NCI-H510A treated with DMSO at 0.1 percent for 48 hours (cell line): Measurements from ENCODE around the gene VOPP1.
"Not testable (repeated sequence)": the region's sequence is repeated elsewhere in the genome, so short reads cannot be mapped to it uniquely, and the experiment has no call there.

Experiments used
- DNase-seq: peaks from one replicate; lab custom pipeline; 2025; lab: John Stamatoyannopoulos, UW

VOPP1 gene

GRCh38 chr7:55510206-55510605, 62.1 kb downstream of the VOPP1 start:
- not testable (repeated sequence) for DNase-seq

- no peak for DNase-seq
Measured at GRCh38 chr7:55509322-55509721, 63.0 kb downstream of the VOPP1 start.

- no peak for DNase-seq
Measured at GRCh38 chr7:55508221-55509011, 63.9 kb downstream of the VOPP1 start.

- DNase-seq: no peak
Measured at GRCh38 chr7:55507743-55508142, 64.6 kb downstream of the VOPP1 start.

- DNase-seq: no peak
Measured at GRCh38 chr7:55504967-55505658, 67.2 kb downstream of the VOPP1 start.

GRCh38 chr7:55504093-55504859, 68.0 kb downstream of the VOPP1 start:
- DNase-seq: peak; percentile 11

GRCh38 chr7:55502858-55503440, 69.4 kb downstream of the VOPP1 start:
- peak; percentile 57 for DNase-seq

- no peak for DNase-seq
Measured at GRCh38 chr7:55502124-55502857, 70.0 kb downstream of the VOPP1 start.

- no peak for DNase-seq
Measured at GRCh38 chr7:55501611-55502010, 70.7 kb downstream of the VOPP1 start.

GRCh38 chr7:55500117-55500756, 72.1 kb downstream of the VOPP1 start:
- no peak for DNase-seq

GRCh38 chr7:55499591-55499990, 72.7 kb downstream of the VOPP1 start:
- DNase-seq: no peak

GRCh38 chr7:55498770-55499169, 73.5 kb downstream of the VOPP1 start:
- DNase-seq: no peak

- no peak for DNase-seq
Measured at GRCh38 chr7:55498142-55498541, 74.2 kb downstream of the VOPP1 start.

GRCh38 chr7:55497521-55497920, 74.8 kb downstream of the VOPP1 start:
- DNase-seq: no peak

GRCh38 chr7:55496906-55497305, 75.4 kb downstream of the VOPP1 start:
- DNase-seq: no peak

GRCh38 chr7:55494951-55495350, 77.4 kb downstream of the VOPP1 start:
- no peak for DNase-seq

GRCh38 chr7:55493408-55493807, 78.9 kb downstream of the VOPP1 start:
- no peak for DNase-seq

- DNase-seq: no peak
Measured at GRCh38 chr7:55491346-55491745, 81.0 kb downstream of the VOPP1 start.

- DNase-seq: no peak
Measured at GRCh38 chr7:55490099-55490498, 82.2 kb downstream of the VOPP1 start.

GRCh38 chr7:55489552-55489951, 82.8 kb downstream of the VOPP1 start:
- DNase-seq: no peak

- no peak for DNase-seq
Measured at GRCh38 chr7:55488804-55489340, 83.4 kb downstream of the VOPP1 start.
